MM.1S (cell line): ENCODE results near the gene TIAM1.

ENCODE experiments used
- DNase-seq: peaks from one replicate; pipeline ENCODE4 v3.0.0-alpha.2; 2015
- H2AFZ ChIP-seq: fragments of 300-600 bp; sonication (generic); 2 replicates; pipeline ENCODE4 v1.6.0; 2016; ENCODE audit warnings: antibody characterized with exemption, low read length
- H3F3A ChIP-seq: fragments of 300-600 bp; sonication (generic); 2 replicates; pipeline ENCODE4 v1.6.1; 2016; ENCODE audit warnings: mild to moderate bottlenecking, antibody characterized with exemption, low read length, moderate library complexity, mixed read lengths; ENCODE audit not compliant: insufficient read depth
- H3K27ac ChIP-seq: fragments of 300-600 bp; sonication (generic); 2 replicates; pipeline ENCODE4 v1.5.1; 2016; ENCODE audit warnings: mild to moderate bottlenecking, low read length
- H3K27me3 ChIP-seq: fragments of 300-600 bp; sonication (generic); replicated peaks from 2 replicates; pipeline ENCODE4 v1.6.0; 2016; ENCODE audit warnings: low read length; ENCODE audit not compliant: insufficient read depth
- H3K36me3 ChIP-seq: fragments of 300-600 bp; sonication (generic); replicated peaks from 2 replicates; pipeline ENCODE4 v1.6.1; 2016; ENCODE audit warnings: mild to moderate bottlenecking, low read length, mixed read lengths; ENCODE audit not compliant: insufficient read depth
- H3K4me1 ChIP-seq: fragments of 300-600 bp; sonication (generic); 2 replicates; pipeline ENCODE4 v1.6.1; 2016; ENCODE audit warnings: low read length, mixed read lengths
- H3K4me2 ChIP-seq: fragments of 300-600 bp; sonication (generic); 2 replicates; pipeline ENCODE4 v1.6.0; 2016; ENCODE audit warnings: low read depth, low read length
- H3K4me3 ChIP-seq: fragments of 300-600 bp; sonication (generic); 2 replicates; pipeline ENCODE4 v1.5.1; 2016; ENCODE audit warnings: low read length, mixed read lengths
- H3K79me2 ChIP-seq: fragments of 300-600 bp; sonication (generic); 2 replicates; pipeline ENCODE4 v1.6.1; 2016; ENCODE audit warnings: mixed run types, low read length, mixed read lengths
- H3K9ac ChIP-seq: fragments of 300-600 bp; sonication (generic); 2 replicates; pipeline ENCODE4 v1.6.1; 2016; ENCODE audit warnings: low read length, mixed read lengths
- H3K9me2 ChIP-seq: fragments of 300-600 bp; sonication (generic); replicated peaks from 2 replicates; pipeline ENCODE4 v1.6.1; 2016; ENCODE audit warnings: mild to moderate bottlenecking, low read length, mixed read lengths; ENCODE audit not compliant: insufficient read depth
- H3K9me3 ChIP-seq: fragments of 300-600 bp; sonication (generic); replicated peaks from 2 replicates; pipeline ENCODE4 v1.6.1; 2016; ENCODE audit warnings: mild to moderate bottlenecking, low read length, mixed read lengths; ENCODE audit not compliant: insufficient read depth
- H4K20me1 ChIP-seq: fragments of 300-600 bp; sonication (generic); 2 replicates; pipeline ENCODE4 v1.6.1; 2016; ENCODE audit warnings: mild to moderate bottlenecking, low read length, moderate library complexity, mixed read lengths; ENCODE audit not compliant: insufficient read depth
- EZH2 ChIP-seq: fragments of 300-600 bp; sonication (generic); optimal IDR thresholded peaks from 2 replicates; pipeline ENCODE3; 2017; ENCODE audit warnings: low read depth, mild to moderate bottlenecking, antibody characterized with exemption, low read length, mixed read lengths
- EZH2phosphoT487 ChIP-seq: fragments of 300-600 bp; sonication (generic); IDR thresholded peaks from 2 replicates; pipeline ENCODE4 v1.6.1; 2018; ENCODE audit warnings: antibody characterized with exemption, low read length
- TF ChIP-seq, protein P1 (sequence below): fragments of 300-600 bp; sonication (generic); IDR thresholded peaks from 2 replicates; pipeline ENCODE4 v1.5.1; 2016; ENCODE audit warnings: antibody characterized with exemption, low read length, mixed read lengths

Gene TIAM1

DNA sequence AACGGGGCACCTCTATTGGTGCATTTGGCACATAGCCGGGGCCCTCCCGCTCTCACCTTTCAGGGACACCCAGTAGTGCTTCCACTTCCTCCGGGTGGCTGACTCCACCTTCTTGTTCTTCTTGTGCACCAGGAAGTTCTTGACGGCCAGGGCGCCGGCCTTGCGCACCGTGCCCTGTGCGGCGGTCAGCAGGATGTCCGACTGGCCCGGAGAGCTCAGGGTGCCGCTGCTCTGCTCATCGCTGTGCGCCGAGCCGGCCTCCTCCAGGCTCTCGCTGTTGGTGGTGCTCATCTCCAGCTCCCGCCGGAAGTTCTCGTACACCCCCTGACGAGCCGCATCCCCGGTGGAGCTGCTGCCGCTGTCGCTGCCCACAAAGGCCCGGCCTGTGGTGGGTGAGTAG, 92.4 kb downstream of the TIAM1 start:
- no peak overlapping the region for H3K9ac ChIP-seq
- no peak overlapping the region for H3K27ac ChIP-seq
- H3K27me3 ChIP-seq = no peaks in the 10 kb centered on the region
- H3K9me3 ChIP-seq = no peaks in the 10 kb centered on the region
- TF ChIP-seq, protein P1, sequence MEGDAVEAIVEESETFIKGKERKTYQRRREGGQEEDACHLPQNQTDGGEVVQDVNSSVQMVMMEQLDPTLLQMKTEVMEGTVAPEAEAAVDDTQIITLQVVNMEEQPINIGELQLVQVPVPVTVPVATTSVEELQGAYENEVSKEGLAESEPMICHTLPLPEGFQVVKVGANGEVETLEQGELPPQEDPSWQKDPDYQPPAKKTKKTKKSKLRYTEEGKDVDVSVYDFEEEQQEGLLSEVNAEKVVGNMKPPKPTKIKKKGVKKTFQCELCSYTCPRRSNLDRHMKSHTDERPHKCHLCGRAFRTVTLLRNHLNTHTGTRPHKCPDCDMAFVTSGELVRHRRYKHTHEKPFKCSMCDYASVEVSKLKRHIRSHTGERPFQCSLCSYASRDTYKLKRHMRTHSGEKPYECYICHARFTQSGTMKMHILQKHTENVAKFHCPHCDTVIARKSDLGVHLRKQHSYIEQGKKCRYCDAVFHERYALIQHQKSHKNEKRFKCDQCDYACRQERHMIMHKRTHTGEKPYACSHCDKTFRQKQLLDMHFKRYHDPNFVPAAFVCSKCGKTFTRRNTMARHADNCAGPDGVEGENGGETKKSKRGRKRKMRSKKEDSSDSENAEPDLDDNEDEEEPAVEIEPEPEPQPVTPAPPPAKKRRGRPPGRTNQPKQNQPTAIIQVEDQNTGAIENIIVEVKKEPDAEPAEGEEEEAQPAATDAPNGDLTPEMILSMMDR = no peak
- no peak for TF ChIP-seq EZH2phosphoT487
- no peak for TF ChIP-seq EZH2
- H3K36me3 ChIP-seq = no peaks in the 10 kb centered on the region
- H3K4me1 ChIP-seq = no peaks in the 10 kb centered on the region
- no peaks in the 10 kb centered on the region for H3K9me2 ChIP-seq
- no peaks in the 10 kb centered on the region for H3K79me2 ChIP-seq
- H4K20me1 ChIP-seq = no peaks in the 10 kb centered on the region
- H3K4me3 ChIP-seq = no peak overlapping the region
- H2AFZ ChIP-seq = no peak overlapping the region
- DNase-seq = no peak
- no peaks in the 10 kb centered on the region for H3F3A ChIP-seq
- H3K4me2 ChIP-seq = no peak overlapping the region

GRCh38 chr21:31248598-31248997, 95.5 kb downstream of the TIAM1 start:
- H3K79me2 ChIP-seq = no peaks in the 10 kb centered on the region
- no peaks in the 10 kb centered on the region for H3F3A ChIP-seq
- TF ChIP-seq EZH2phosphoT487 = no peak
- TF ChIP-seq, protein P1 = no peak
- TF ChIP-seq EZH2 = no peak
- no peaks in the 10 kb centered on the region for H3K4me1 ChIP-seq
- H3K36me3 ChIP-seq = no peaks in the 10 kb centered on the region
- H3K9me3 ChIP-seq = no peaks in the 10 kb centered on the region
- H4K20me1 ChIP-seq = no peaks in the 10 kb centered on the region
- H3K27ac ChIP-seq = no peak overlapping the region
- no peak overlapping the region for H3K4me2 ChIP-seq
- H2AFZ ChIP-seq = no peak overlapping the region
- H3K27me3 ChIP-seq = no peaks in the 10 kb centered on the region
- DNase-seq = no peak
- H3K4me3 ChIP-seq = no peak overlapping the region
- H3K9ac ChIP-seq = no peak overlapping the region
- H3K9me2 ChIP-seq = no peaks in the 10 kb centered on the region

- no peaks in the 10 kb centered on the region for H3K9me2 ChIP-seq
- H2AFZ ChIP-seq = no peak overlapping the region
- 0 out of 2 replicates have a peak, but pooled peaks cover 5% of the 10 kb centered on the region for H3K36me3 ChIP-seq
- no peak overlapping the region for H3K4me3 ChIP-seq
- no peaks in the 10 kb centered on the region for H4K20me1 ChIP-seq
- H3K9ac ChIP-seq = no peak overlapping the region
- H3K27me3 ChIP-seq = no peaks in the 10 kb centered on the region
- no peak for DNase-seq
- no peaks in the 10 kb centered on the region for H3K79me2 ChIP-seq
- no peaks in the 10 kb centered on the region for H3F3A ChIP-seq
- no peaks in the 10 kb centered on the region for H3K4me1 ChIP-seq
- H3K9me3 ChIP-seq = no peaks in the 10 kb centered on the region
- H3K27ac ChIP-seq = no peak overlapping the region
- TF ChIP-seq, protein P1 = no peak
- H3K4me2 ChIP-seq = no peak overlapping the region
These were observed 100.5 kb downstream of the TIAM1 start for GRCh38 chr21:31243611-31244010.
